NT2/D1 (cell line): Measurements from ENCODE around the gene CALD1.

Experiments used
- YY1 ChIP-seq: IDR thresholded peaks from 2 replicates; pipeline ENCODE4 v1.6.1; 2011; ENCODE audit not compliant: insufficient read length, insufficient read depth
- ZNF274 ChIP-seq: IDR thresholded peaks from 2 replicates; pipeline ENCODE4 v1.6.1; 2011; ENCODE audit warnings: mild to moderate bottlenecking, low read depth, low read length

DNA sequence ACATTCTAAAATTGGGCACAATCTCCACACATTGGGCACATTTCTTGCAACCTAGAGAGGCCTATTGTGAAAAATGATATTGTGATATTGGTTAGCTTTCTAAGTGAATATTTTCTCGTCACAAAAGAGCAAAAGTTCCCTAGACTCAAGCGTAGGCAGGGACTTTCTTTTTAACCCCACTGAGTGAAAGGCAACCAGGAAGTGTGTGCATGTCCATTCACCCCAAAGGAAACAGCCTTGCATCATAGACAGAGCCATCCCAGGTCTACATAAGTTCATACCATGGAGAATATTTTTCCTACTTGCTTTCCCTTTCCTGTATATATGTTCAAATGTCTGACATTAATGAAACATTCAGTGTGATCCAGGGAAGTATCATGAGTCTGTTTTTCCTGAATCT is 122.6 kb downstream of the CALD1 start:
- TF ChIP-seq ZNF274 = no peak
- no peak for TF ChIP-seq YY1
